Spleen (tissue), 11 donors: Measurements from ENCODE around the gene GOLGA2. TPM values are rescaled to one million over a fixed set of nuclear protein-coding genes. Genes with fewer than 3 reads are reported as not detected.

ENCODE experiments used
- DNase-seq: peaks from one replicate; pipeline ENCODE4 v3.0.0-alpha.2; 2020
- H3K27ac ChIP-seq, 8 donors: fragments of 200-600 bp; sonication (generic) in 7 of 8; 1 replicate in 4 of 8; 2 replicates in 4 of 8; pipeline versions ENCODE4 v1.5.0 to v1.8.0; 2016 to 2021; ENCODE audit warnings: inconsistent platforms in 4 of 8, mild to moderate bottlenecking in 4 of 8, moderate library complexity in 1 of 8
- H3K27me3 ChIP-seq, 7 donors: fragments of 200-600 bp; sonication (generic) in 6 of 7; replicated peaks in 1 of 7; 1 replicate in 4 of 7; 2 replicates in 3 of 7; pipeline versions ENCODE4 v1.5.0 to v1.8.0; 2016 to 2021; ENCODE audit warnings: inconsistent platforms in 3 of 7, mild to moderate bottlenecking in 1 of 7
- H3K36me3 ChIP-seq, 6 donors: fragments of 200-600 bp; sonication (generic) in 5 of 6; 1 replicate in 4 of 6; 2 replicates in 2 of 6; pipeline versions ENCODE4 v1.5.0 to v1.8.0; 2016 to 2021; ENCODE audit warnings: inconsistent platforms in 2 of 6
- H3K4me1 ChIP-seq, 6 donors: fragments of 200-600 bp; sonication (generic) in 5 of 6; 1 replicate in 3 of 6; 2 replicates in 3 of 6; pipeline versions ENCODE4 v1.5.0 to v1.8.0; 2016 to 2021; ENCODE audit warnings: inconsistent platforms in 3 of 6
- H3K4me3 ChIP-seq, 8 donors: fragments of 200-600 bp; sonication (generic) in 7 of 8; 1 replicate in 4 of 8; 2 replicates in 4 of 8; pipeline versions ENCODE4 v1.5.0 to v1.8.0; 2016 to 2021; ENCODE audit warnings: inconsistent platforms in 4 of 8, mild to moderate bottlenecking in 4 of 8, moderate library complexity in 2 of 8
- H3K9me3 ChIP-seq, 8 donors: fragments of 200-600 bp; sonication (generic) in 7 of 8; 1 replicate in 4 of 8; 2 replicates in 4 of 8; pipeline versions ENCODE4 v1.5.0 to v1.8.0; 2016 to 2021; ENCODE audit warnings: inconsistent platforms in 4 of 8
- POLR2A ChIP-seq, 3 donors: fragments of 450-650 bp; IDR thresholded peaks; one replicate each; pipeline ENCODE4 v1.5.1; 2017; ENCODE audit warnings: antibody characterized with exemption in 3 of 3, mild to moderate bottlenecking in 1 of 3
- POLR2AphosphoS5 ChIP-seq, 3 donors: sonication (generic); formaldehyde crosslinking; IDR thresholded peaks; one replicate each; pipeline ENCODE4 v1.5.1; 2017; ENCODE audit warnings: antibody characterized with exemption in 3 of 3
- WGBS, 5 donors: extraction: QIAGEN DNeasy Blood & Tissue Kit in 3 of 5; methylation state at CpG; one replicate each; pipeline versions ENCODE4 v1.1.5 to v1.1.7; 2013 to 2018; 5-methylcytosine and 5-hydroxymethylcytosine counted together
- intact Hi-C: fragments of 100-400 bp; cut with DNase I; formaldehyde crosslinking; loops from one replicate; pipeline ENCODE4 v1.15.0; 2023; ENCODE audit warnings: low total_unique reads
- polyA plus RNA-seq, 3 donors: library from polyadenylated mRNA; stranded (reverse); fragments of 200-250 nt; gene quantifications; one replicate each; pipeline ENCODE4 v1.2.1, GENCODE V29; 2013
- total RNA-seq, 7 donors: library from RNA; depleted of rRNA in 3 of 7; stranded (reverse); fragments of >200 nt in 3 of 7; fragmentation: NEBNext Ultra II Directional in 4 of 7; extraction: Animal tissue kit (Norgen Biotek cat#: 25700) in 4 of 7; gene quantifications; one replicate each; pipeline versions ENCODE4 v1.1.0 to v1.2.1, GENCODE V29; 2016 to 2021
- TF ChIP-seq, protein P1 (sequence below), 11 experiments: fragments of 200-600 bp in 7 of 11; fragments of 450-650 bp in 4 of 11; sonication (generic) in 4 of 11; IDR thresholded peaks in 8 of 11; conservative IDR thresholded peaks in 3 of 11; 1 replicate in 7 of 11; 2 replicates in 4 of 11; pipeline versions ENCODE4 v1.4.0 to v1.8.0; 2016 to 2021; ENCODE audit warnings: antibody characterized with exemption in 11 of 11, inconsistent platforms in 4 of 11, mild to moderate bottlenecking in 1 of 11
- donor health status: healthy with polysubstance abuse.
- donor health status: DM: no; HTN: no; CAD: no; lungs with moderate emphysema.
- donor health status: DM: no; HTN: no; CAD: no.
- donor health status: Bipolar disorder and iron deficiency.
- donor health status: healthy.
- donor health status: DM: no; HTN: no; CAD: no.
- donor health status: DM: yes; HTN: yes; CAD: no.

GOLGA2 gene
- total and polyA plus RNA-seq, 10 donors, result 15.5 to 79.0 (median 59.5) TPM

DNA sequence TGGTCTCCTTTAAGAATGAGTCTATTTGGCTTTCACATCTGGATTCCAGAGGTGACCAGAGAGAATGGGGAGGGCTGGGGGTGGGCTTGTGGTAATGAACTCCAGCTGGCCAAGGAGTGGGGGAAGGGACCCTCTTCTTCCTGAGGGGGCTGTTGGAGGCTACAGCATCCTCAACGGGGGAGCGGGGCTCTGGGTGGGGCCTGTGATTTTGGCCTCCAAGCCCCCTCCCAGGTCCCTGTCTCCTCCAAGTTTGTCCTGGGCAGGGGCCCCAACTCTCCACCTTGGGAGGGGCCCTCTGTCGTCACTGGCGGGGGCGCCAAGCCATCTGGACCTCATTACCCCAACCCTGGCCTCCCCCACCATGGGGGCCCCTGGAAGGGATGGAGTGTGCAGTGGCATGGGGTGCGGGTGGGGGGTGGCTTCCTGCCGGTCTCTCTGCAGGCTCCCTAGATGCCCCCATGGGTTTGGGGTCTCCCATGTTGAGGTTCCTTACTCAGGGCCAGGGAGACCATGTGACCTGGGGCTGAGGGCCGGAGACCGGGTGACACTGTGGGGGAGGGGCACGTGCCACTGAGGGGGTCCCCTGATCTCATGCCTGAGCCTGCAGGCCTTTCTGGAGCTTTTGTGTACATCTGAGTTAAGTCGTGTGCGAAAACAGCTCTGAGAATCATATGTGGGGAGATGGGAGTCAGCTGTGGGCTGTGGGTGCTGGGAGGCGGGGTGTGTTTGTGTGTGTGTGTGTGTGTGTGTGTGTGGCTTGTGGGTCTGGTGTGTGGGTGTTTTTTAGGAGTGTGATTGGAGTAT, 32.4 kb downstream of the GOLGA2 start:
- DNase-seq, result no peak
- Histone ChIP-seq H3K4me1 (peaks cover 0 to 33% (median 17%) of the 10 kb centered on the region in 6 donors), H3K4me3 (no peak overlapping the region), H3K27ac (no peak overlapping the region), H3K9me3 (no peaks in the 10 kb centered on the region), H3K36me3 (no peaks in the 10 kb centered on the region), H3K27me3 (peaks cover 0 to 36% (median 0%) of the 10 kb centered on the region in 7 donors)
- intact Hi-C loops, result no loop called here
- WGBS, 5 donors, result 44 to 60% (median 55%) methylated on average over 8 to 13 of the region's 13 CpGs
- TF ChIP-seq, protein P1, sequence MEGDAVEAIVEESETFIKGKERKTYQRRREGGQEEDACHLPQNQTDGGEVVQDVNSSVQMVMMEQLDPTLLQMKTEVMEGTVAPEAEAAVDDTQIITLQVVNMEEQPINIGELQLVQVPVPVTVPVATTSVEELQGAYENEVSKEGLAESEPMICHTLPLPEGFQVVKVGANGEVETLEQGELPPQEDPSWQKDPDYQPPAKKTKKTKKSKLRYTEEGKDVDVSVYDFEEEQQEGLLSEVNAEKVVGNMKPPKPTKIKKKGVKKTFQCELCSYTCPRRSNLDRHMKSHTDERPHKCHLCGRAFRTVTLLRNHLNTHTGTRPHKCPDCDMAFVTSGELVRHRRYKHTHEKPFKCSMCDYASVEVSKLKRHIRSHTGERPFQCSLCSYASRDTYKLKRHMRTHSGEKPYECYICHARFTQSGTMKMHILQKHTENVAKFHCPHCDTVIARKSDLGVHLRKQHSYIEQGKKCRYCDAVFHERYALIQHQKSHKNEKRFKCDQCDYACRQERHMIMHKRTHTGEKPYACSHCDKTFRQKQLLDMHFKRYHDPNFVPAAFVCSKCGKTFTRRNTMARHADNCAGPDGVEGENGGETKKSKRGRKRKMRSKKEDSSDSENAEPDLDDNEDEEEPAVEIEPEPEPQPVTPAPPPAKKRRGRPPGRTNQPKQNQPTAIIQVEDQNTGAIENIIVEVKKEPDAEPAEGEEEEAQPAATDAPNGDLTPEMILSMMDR (IDR thresholded peaks at IDR 0.05 in 8 of 11, conservative IDR thresholded peaks at IDR 0.05 in 3 of 11), result no peak
- TF ChIP-seq POLR2AphosphoS5 (IDR thresholded peaks at IDR 0.05) (no peak), POLR2A (IDR thresholded peaks at IDR 0.05) (no peak)

DNA sequence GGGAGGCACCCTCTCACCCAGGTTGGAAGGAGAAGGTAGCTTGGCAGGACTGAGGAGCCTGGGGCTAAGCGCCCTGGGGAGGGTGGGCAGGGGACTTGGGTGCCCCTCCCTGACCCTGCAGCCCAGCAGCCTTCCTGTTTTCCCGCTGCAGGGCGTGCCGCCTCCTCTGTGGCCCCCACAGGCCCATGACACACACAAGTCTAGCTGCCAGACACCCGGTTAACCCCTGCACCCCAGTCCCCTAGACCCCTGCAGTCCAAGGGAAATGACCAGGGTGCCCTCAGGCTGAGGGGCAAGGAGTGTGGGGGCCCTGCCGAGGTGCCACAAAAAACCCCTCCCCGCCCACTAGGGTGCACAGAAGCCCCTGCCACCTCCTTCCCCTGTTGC, 33.0 kb downstream of the GOLGA2 start:
- DNase-seq, result no peak
- intact Hi-C loops, result no loop called here
- TF ChIP-seq, protein P1 (IDR thresholded peaks at IDR 0.05 in 8 of 11, conservative IDR thresholded peaks at IDR 0.05 in 3 of 11), result no peak
- no peak for TF ChIP-seq POLR2A (IDR thresholded peaks at IDR 0.05)
- no peak for TF ChIP-seq POLR2AphosphoS5 (IDR thresholded peaks at IDR 0.05)
- Histone ChIP-seq H3K9me3 (no peaks in the 10 kb centered on the region), H3K36me3 (no peaks in the 10 kb centered on the region), H3K27me3 (peaks cover 0 to 36% (median 0%) of the 10 kb centered on the region in 7 donors), H3K4me3 (no peak overlapping the region), H3K4me1 (peaks cover 0 to 33% (median 17%) of the 10 kb centered on the region in 6 donors), H3K27ac (no peak overlapping the region)
- 30 to 46% (median 36%) methylated on average over 6 to 7 of the region's 7 CpGs for WGBS, 5 donors

DNA sequence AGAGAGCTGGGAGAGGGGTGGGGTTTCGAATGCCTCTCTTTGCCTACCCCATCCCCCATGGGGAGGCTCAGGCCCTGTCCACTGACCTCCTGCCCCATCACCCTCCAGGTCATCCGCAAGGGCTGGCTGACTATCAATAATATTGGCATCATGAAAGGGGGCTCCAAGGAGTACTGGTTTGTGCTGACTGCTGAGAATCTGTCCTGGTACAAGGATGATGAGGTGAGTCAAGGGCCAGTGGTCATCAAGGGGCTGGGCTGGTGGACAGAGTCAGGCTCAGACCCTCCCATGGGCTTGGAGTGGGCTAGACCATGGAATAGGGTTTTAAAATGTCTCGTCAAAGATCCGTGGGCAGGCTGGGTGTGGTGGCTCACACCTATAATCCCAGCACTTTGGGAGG, 33.7 kb downstream of the GOLGA2 start:
- H3K4me1 ChIP-seq, result peaks cover 0 to 33% (median 17%) of the 10 kb centered on the region in 6 donors
- no peak overlapping the region for H3K27ac ChIP-seq
- no peaks in the 10 kb centered on the region for H3K36me3 ChIP-seq
- intact Hi-C loops, result no loop called here
- H3K27me3 ChIP-seq, result peaks cover 0 to 36% (median 0%) of the 10 kb centered on the region in 7 donors
- no peaks in the 10 kb centered on the region for H3K9me3 ChIP-seq
- no peak for DNase-seq
- WGBS, 5 donors, result 85 to 93% (median 91%) methylated on average over 4 of the region's 4 CpGs
- no peak overlapping the region for H3K4me3 ChIP-seq
- no peak for TF ChIP-seq POLR2AphosphoS5 (IDR thresholded peaks at IDR 0.05)
- no peak for TF ChIP-seq POLR2A (IDR thresholded peaks at IDR 0.05)
- TF ChIP-seq, protein P1 (IDR thresholded peaks at IDR 0.05 in 8 of 11, conservative IDR thresholded peaks at IDR 0.05 in 3 of 11), result no peak

DNA sequence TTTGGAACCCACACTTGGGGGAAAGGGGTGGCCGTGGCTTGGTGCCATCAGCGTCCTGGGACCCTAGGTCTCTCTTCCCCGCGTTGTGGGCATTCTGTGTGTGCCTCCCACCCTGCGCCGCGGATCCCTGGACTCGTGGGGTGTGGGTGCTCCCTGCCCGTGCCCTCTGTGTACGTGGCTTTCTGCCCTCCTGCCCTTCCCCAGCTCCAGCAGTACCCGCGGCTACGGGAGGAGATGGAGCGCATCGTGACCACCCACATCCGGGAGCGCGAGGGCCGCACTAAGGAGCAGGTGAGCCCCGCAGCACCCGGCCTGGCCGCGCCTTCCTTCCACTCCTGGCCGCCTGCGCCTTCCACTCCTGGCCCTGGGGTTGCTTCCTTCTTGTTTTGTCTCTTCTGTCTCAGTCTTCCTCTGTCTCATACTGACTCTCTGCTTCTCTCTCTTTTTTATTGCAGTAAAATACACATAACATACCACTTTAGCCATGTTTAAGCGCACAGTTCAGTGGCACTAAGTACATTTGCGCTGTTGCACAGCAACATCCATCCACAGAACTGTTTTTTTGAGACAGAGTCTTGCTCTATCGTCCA, 41.9 kb downstream of the GOLGA2 start:
- no peak for DNase-seq
- WGBS, 5 donors, result 79 to 91% (median 86%) methylated on average over 28 of the region's 28 CpGs
- H3K27me3 ChIP-seq, result peaks cover 0 to 3% (median 0%) of the 10 kb centered on the region in 7 donors
- H3K9me3 ChIP-seq, result no peaks in the 10 kb centered on the region
- no peaks in the 10 kb centered on the region for H3K36me3 ChIP-seq
- H3K4me1 ChIP-seq, result no peaks in the 10 kb centered on the region
- TF ChIP-seq, protein P1 (IDR thresholded peaks at IDR 0.05 in 8 of 11, conservative IDR thresholded peaks at IDR 0.05 in 3 of 11), result no peak
- TF ChIP-seq POLR2AphosphoS5 (IDR thresholded peaks at IDR 0.05) (no peak), POLR2A (IDR thresholded peaks at IDR 0.05) (no peak)
- no peak overlapping the region for H3K27ac ChIP-seq
- intact Hi-C loops, result no loop called here
- no peak overlapping the region for H3K4me3 ChIP-seq
